ENCODE measurements around the gene LRP1B.

LRP1B gene

DNA sequence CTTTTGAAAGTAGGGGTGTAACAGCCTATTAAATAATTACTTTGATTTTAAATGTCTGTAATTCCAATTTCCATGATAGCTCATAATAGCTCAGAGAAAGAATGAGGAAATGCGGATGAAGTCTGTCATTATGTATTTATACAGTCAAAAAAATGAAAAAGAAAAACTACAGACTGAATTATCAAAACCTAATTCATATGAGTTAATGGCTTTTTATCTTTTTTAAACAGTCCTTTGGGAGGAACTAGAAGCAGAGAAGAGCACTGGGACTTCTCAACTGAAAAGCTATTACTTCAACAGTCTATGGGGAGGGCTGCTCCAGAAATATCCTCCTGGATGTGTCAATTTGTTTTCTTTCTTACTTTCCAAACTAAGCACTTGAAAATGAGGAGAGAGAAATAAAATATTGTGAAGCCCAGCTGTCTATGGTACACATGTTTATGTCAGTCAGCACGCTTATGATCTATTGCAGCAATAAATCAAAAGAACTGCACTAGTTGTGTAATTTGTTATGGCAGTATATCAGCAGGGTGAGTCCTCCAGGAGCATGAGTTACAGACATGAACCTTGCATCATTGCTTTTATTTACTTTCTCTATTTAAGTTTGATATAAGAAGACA lies 1550.2 kb downstream of the LRP1B start:
- Histone ChIP-seq H3K9ac (no peak overlapping the region), H3K27ac (no peak overlapping the region), H3K4me1 (ENCODE audit: low read depth, poor library complexity, severe bottlenecking) (no peaks in the 10 kb centered on the region), H2AFZ (ENCODE audit: low read depth) (no peak overlapping the region), H3K36me3 (ENCODE audit: insufficient read depth) (no peaks in the 10 kb centered on the region), H3K4me2 (no peak overlapping the region), H4K20me1 (ENCODE audit: insufficient read depth) (no peaks in the 10 kb centered on the region), H3K79me2 (ENCODE audit: insufficient read depth, low read depth) (no peaks in the 10 kb centered on the region), H3K27me3 (ENCODE audit: insufficient read depth, low read depth) (no peaks in the 10 kb centered on the region), H3K4me3 (IDR thresholded peaks at IDR 0.05; ENCODE audit: insufficient read depth, low read depth, low read length) (no peak overlapping the region)
- no peak for TF ChIP-seq CTCF (conservative IDR thresholded peaks at IDR 0.05; ENCODE audit: low read depth, low read length)

- TF ChIP-seq CTCF (conservative IDR thresholded peaks at IDR 0.05; ENCODE audit: low read depth, low read length), result no peak
- Histone ChIP-seq H3K36me3 (ENCODE audit: insufficient read depth) (no peaks in the 10 kb centered on the region), H3K9ac (no peak overlapping the region), H3K4me3 (IDR thresholded peaks at IDR 0.05; ENCODE audit: insufficient read depth, low read depth, low read length) (no peak overlapping the region), H3K27ac (no peak overlapping the region), H3K27me3 (ENCODE audit: insufficient read depth, low read depth) (no peaks in the 10 kb centered on the region), H3K4me2 (no peak overlapping the region), H2AFZ (ENCODE audit: low read depth) (no peak overlapping the region), H4K20me1 (ENCODE audit: insufficient read depth) (no peaks in the 10 kb centered on the region), H3K4me1 (ENCODE audit: low read depth, poor library complexity, severe bottlenecking) (no peaks in the 10 kb centered on the region), H3K79me2 (ENCODE audit: insufficient read depth, low read depth) (no peaks in the 10 kb centered on the region)
Observed at GRCh38 chr2:140577453-140577852, 1553.4 kb downstream of the LRP1B start.

DNA sequence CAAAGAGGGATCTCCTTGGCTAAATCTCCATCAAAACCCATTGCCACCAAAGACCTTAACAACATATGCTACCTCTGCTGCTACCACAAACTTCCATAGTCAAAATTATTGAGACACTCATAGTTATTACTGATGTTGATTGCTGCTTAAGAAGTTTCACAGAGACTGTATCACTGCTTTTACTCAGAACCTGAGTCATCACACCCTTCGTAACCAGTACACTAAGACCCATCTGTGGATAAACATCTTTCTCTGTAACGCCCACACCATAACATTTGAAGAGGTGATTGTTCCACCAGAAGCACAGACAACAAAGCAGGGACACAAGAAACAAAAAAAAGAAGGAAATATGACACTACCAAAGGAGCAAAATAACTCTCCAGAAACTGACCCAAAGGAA lies 1563.1 kb downstream of the LRP1B start:
- no peak for TF ChIP-seq CTCF (conservative IDR thresholded peaks at IDR 0.05; ENCODE audit: low read depth, low read length)
- Histone ChIP-seq H3K9ac (no peak overlapping the region), H3K27me3 (ENCODE audit: insufficient read depth, low read depth) (no peaks in the 10 kb centered on the region), H3K27ac (no peak overlapping the region), H4K20me1 (ENCODE audit: insufficient read depth) (no peaks in the 10 kb centered on the region), H3K79me2 (ENCODE audit: insufficient read depth, low read depth) (no peaks in the 10 kb centered on the region), H3K4me2 (no peak overlapping the region), H3K4me3 (IDR thresholded peaks at IDR 0.05; ENCODE audit: insufficient read depth, low read depth, low read length) (no peak overlapping the region), H3K4me1 (ENCODE audit: low read depth, poor library complexity, severe bottlenecking) (no peaks in the 10 kb centered on the region), H3K36me3 (ENCODE audit: insufficient read depth) (no peaks in the 10 kb centered on the region), H2AFZ (ENCODE audit: low read depth) (no peak overlapping the region)

GRCh38 chr2:140565756-140566155 lies 1565.1 kb downstream of the LRP1B start:
- H4K20me1 ChIP-seq (ENCODE audit: insufficient read depth), result no peaks in the 10 kb centered on the region
- H3K27me3 ChIP-seq (ENCODE audit: insufficient read depth, low read depth), result no peaks in the 10 kb centered on the region
- no peak overlapping the region for H3K4me3 ChIP-seq (IDR thresholded peaks at IDR 0.05; ENCODE audit: insufficient read depth, low read depth, low read length)
- H3K4me1 ChIP-seq (ENCODE audit: low read depth, poor library complexity, severe bottlenecking), result no peaks in the 10 kb centered on the region
- no peaks in the 10 kb centered on the region for H3K36me3 ChIP-seq (ENCODE audit: insufficient read depth)
- TF ChIP-seq CTCF (conservative IDR thresholded peaks at IDR 0.05; ENCODE audit: low read depth, low read length), result no peak
- H3K4me2 ChIP-seq, result no peak overlapping the region
- no peak overlapping the region for H3K9ac ChIP-seq
- no peak overlapping the region for H3K27ac ChIP-seq
- H2AFZ ChIP-seq (ENCODE audit: low read depth), result no peak overlapping the region
- H3K79me2 ChIP-seq (ENCODE audit: insufficient read depth, low read depth), result no peaks in the 10 kb centered on the region

Measured in KMS-11 (cell line).